ENCODE results near the gene SPNS3.

GRCh38 chr17:4512156-4513112 lies 78.7 kb downstream of the SPNS3 start:
- TF ChIP-seq, protein P1, sequence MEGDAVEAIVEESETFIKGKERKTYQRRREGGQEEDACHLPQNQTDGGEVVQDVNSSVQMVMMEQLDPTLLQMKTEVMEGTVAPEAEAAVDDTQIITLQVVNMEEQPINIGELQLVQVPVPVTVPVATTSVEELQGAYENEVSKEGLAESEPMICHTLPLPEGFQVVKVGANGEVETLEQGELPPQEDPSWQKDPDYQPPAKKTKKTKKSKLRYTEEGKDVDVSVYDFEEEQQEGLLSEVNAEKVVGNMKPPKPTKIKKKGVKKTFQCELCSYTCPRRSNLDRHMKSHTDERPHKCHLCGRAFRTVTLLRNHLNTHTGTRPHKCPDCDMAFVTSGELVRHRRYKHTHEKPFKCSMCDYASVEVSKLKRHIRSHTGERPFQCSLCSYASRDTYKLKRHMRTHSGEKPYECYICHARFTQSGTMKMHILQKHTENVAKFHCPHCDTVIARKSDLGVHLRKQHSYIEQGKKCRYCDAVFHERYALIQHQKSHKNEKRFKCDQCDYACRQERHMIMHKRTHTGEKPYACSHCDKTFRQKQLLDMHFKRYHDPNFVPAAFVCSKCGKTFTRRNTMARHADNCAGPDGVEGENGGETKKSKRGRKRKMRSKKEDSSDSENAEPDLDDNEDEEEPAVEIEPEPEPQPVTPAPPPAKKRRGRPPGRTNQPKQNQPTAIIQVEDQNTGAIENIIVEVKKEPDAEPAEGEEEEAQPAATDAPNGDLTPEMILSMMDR (IDR thresholded peaks at IDR 0.05), result no peak
- no peak for TF ChIP-seq POLR2A (IDR thresholded peaks at IDR 0.05)
